NB4 (cell line): Measurements from ENCODE around the gene SIRPG.

Experiments
- MYC ChIP-seq: IDR thresholded peaks from 2 replicates; pipeline ENCODE4 v1.6.1; 2011; ENCODE audit warnings: low read depth, low read length
- POLR2A ChIP-seq: IDR thresholded peaks from 2 replicates; pipeline ENCODE4 v1.6.1; 2011; ENCODE audit warnings: mild to moderate bottlenecking; ENCODE audit not compliant: insufficient read length; ENCODE audit errors: extremely low read depth
- TF ChIP-seq, protein P1 (sequence below): IDR thresholded peaks from one replicate; pipeline ENCODE4 v1.5.1; 2012; ENCODE audit warnings: low read depth, low read length
- TF ChIP-seq, protein P2 (sequence below): IDR thresholded peaks from 2 replicates; pipeline ENCODE4 v1.6.1; 2011; ENCODE audit warnings: low read depth, low read length

DNA sequence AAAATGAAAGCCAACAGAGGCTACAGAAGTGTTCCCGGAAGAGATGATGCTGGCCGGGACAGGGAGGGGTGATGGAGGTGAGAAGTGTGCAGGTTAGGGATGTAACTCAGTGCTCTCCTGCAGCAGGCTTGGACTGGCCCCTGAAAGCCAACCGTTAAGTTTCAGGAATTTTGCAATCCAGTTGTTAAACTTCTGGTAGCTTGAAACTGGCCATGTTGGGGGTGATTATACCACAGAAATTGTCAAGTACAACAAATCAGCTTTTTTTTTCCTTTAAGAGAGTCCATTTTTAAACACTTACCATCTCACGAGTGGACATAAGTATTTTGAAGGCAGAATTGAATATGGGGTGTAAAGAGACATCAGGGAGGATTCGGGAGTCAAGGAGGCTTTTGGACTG, 29.0 kb downstream of the SIRPG start:
- TF ChIP-seq, protein P1, sequence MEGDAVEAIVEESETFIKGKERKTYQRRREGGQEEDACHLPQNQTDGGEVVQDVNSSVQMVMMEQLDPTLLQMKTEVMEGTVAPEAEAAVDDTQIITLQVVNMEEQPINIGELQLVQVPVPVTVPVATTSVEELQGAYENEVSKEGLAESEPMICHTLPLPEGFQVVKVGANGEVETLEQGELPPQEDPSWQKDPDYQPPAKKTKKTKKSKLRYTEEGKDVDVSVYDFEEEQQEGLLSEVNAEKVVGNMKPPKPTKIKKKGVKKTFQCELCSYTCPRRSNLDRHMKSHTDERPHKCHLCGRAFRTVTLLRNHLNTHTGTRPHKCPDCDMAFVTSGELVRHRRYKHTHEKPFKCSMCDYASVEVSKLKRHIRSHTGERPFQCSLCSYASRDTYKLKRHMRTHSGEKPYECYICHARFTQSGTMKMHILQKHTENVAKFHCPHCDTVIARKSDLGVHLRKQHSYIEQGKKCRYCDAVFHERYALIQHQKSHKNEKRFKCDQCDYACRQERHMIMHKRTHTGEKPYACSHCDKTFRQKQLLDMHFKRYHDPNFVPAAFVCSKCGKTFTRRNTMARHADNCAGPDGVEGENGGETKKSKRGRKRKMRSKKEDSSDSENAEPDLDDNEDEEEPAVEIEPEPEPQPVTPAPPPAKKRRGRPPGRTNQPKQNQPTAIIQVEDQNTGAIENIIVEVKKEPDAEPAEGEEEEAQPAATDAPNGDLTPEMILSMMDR, result no peak
- TF ChIP-seq POLR2A (no peak), MYC (no peak)
- TF ChIP-seq, protein P2, sequence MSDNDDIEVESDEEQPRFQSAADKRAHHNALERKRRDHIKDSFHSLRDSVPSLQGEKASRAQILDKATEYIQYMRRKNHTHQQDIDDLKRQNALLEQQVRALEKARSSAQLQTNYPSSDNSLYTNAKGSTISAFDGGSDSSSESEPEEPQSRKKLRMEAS, result no peak
